ENCODE results near the gene TEAD2.

TEAD2 gene

DNA sequence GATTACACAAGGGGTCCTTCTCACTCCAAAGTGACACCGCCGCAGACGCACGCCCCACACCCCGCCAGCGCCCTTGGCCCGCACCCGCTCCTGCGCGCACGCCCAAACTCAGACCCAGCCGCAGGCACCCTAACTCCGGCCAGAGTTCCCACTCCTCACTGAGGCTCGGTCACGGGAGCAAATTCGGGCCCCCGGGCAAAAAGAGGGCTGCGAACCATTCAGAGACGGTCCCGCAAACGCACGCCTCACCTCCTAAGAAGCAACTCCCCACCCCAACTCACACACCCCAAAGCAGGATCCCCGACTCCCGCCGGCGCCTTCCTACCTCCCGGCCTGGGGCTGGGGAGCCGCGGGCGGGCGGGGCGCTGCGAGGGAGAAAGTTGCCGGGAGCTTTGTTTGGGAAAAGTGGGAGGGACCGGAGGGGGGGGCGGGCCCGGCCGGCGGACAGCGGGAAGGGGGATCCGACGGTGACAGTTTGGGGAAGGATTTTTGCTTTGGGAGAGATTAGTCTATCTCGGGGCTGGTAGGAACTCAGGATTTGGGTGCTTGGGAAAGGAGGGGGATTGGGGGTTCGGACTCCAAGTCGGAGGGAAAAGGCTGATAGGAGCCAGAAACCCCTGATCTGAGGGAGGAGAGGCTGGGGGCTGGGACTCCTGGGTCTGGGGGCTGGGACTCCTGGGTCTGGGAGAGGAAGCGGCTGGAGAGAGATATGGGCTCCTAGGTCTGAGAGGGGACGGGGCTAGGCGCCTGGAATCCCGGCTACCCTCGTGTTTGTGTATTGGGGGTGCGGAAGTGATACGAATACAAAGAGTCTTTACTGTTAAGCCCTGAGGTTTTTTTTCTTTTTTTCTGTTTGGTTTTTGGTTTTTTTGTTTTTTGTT lies at the start of gene TEAD2:
Gene TEAD2 (minus strand): TSS at position 369 of the 881 bp plus-strand sequence. CDS start 2,341 bp downstream, outside the sequence.
- H3K4me3 ChIP-seq (ENCODE audit: low read depth, low read length), result no peak within 1 kb of the TSS
- TF ChIP-seq, protein P1, sequence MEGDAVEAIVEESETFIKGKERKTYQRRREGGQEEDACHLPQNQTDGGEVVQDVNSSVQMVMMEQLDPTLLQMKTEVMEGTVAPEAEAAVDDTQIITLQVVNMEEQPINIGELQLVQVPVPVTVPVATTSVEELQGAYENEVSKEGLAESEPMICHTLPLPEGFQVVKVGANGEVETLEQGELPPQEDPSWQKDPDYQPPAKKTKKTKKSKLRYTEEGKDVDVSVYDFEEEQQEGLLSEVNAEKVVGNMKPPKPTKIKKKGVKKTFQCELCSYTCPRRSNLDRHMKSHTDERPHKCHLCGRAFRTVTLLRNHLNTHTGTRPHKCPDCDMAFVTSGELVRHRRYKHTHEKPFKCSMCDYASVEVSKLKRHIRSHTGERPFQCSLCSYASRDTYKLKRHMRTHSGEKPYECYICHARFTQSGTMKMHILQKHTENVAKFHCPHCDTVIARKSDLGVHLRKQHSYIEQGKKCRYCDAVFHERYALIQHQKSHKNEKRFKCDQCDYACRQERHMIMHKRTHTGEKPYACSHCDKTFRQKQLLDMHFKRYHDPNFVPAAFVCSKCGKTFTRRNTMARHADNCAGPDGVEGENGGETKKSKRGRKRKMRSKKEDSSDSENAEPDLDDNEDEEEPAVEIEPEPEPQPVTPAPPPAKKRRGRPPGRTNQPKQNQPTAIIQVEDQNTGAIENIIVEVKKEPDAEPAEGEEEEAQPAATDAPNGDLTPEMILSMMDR (IDR thresholded peaks at IDR 0.05; ENCODE audit: low read depth, low read length), result no peak
- TF ChIP-seq POLR2A (IDR thresholded peaks at IDR 0.05; ENCODE audit: extremely low read depth, insufficient read length) (no peak), MYC (IDR thresholded peaks at IDR 0.05; ENCODE audit: low read depth, low read length) (no peak)
- TF ChIP-seq, protein P2, sequence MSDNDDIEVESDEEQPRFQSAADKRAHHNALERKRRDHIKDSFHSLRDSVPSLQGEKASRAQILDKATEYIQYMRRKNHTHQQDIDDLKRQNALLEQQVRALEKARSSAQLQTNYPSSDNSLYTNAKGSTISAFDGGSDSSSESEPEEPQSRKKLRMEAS (IDR thresholded peaks at IDR 0.05; ENCODE audit: low read depth, low read length), result no peak
- DNase-seq (ENCODE audit: low read depth), result no peak

DNA sequence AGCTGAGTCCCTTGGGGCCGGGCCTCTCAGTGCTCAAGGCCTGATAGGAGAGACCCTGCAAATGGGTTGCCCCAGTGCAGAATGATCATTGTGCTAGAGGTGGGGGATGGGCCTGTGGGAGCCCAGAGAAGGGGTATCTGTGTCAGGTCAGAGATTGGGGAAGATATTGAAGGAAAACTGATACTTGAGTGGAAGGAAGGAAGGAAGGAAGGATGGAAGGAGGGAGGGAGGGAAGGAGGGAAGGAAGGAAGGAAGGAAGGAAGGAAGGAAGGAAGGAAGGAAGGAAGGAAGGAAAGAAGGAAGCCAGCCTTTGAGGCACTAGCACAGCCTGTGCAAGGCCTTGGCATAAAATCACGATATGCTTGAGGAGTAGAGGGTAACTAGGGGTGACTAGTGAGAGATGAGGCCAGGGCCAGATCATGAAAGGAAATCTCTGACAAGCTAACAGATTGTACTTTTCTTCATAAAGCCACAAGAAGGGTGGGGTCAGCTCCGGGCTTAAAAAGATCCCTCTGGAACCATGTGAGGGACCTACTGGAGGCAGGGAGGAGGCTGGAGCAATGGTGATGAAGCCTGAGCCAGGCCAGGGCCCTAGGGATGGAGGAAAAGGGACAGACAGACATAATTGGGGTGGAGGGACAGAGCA lies 49.6 kb upstream of the TEAD2 start:
- DNase-seq (ENCODE audit: low read depth), result no peak
- no peak overlapping the region for H3K4me3 ChIP-seq (ENCODE audit: low read depth, low read length)
- TF ChIP-seq, protein P1 (IDR thresholded peaks at IDR 0.05; ENCODE audit: low read depth, low read length), result no peak
- TF ChIP-seq MYC (IDR thresholded peaks at IDR 0.05; ENCODE audit: low read depth, low read length), result no peak
- TF ChIP-seq, protein P2 (IDR thresholded peaks at IDR 0.05; ENCODE audit: low read depth, low read length), result no peak
- TF ChIP-seq POLR2A (IDR thresholded peaks at IDR 0.05; ENCODE audit: extremely low read depth, insufficient read length), result no peak

DNA sequence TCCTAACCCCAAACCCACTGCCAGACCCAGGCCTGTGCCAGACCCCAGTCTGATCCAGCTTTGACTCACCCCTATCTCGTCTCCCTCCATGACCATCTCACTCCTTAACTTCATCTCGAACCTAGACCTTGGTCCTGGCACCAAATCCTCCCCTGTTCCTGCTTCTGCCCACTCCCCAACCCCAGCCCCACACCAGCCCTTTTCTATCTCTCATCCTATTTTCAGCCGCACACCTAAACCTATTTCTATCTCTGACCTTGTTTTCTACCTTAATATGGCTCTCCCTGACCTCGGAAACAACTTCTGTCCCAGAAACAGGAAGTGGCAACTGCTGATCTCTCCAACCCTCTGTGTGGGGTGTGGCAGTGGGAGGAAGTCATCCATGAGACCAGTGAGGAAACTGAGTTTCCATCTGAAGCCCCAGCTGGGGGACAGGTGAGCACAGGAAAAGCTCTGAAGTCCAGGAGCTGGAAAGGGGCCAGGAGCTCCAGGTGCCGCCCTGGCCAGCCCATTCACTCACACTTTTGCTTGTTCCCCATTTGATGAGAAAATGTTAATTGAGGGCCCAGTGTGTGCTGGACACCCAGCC lies 47.3 kb upstream of the TEAD2 start:
- TF ChIP-seq, protein P2 (IDR thresholded peaks at IDR 0.05; ENCODE audit: low read depth, low read length), result 0 out of 2 replicates have a peak, but pooled peaks have one; percentile 21
- TF ChIP-seq MYC (IDR thresholded peaks at IDR 0.05; ENCODE audit: low read depth, low read length) (no peak), POLR2A (IDR thresholded peaks at IDR 0.05; ENCODE audit: extremely low read depth, insufficient read length) (no peak)
- TF ChIP-seq, protein P1 (IDR thresholded peaks at IDR 0.05; ENCODE audit: low read depth, low read length), result no peak
- H3K4me3 ChIP-seq (ENCODE audit: low read depth, low read length), result no peak overlapping the region
- DNase-seq (ENCODE audit: low read depth), result peak; percentile 75

DNA sequence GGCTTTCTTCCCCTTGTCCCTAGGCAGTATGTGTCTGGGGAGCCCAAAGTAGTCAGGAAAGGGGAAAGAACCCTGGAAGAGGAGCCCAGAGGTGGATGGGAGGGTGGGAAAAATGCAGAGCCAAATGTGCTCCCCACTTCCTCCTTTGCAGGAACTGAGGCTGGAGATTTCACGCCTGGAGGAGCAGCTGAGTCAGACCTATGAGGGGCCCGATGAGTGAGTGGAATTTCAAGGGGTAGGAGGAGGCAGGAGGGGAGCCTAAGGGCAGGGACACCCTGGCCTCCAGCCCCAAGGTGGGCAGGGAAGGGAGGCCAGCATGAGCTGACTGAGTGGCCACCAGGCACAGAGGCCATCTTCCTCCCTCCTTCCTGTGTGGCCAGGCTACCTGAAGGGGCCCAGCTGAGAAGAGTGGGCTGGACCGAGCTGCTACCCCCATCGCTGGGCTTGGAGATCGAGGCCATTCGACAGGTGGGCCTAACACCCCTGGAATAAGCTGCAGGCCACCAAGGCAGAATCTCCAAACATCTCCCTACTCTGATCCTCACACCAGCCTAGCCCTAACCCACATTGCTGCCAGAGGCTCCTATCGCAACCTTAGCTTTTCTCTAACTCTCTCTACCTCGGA lies 46.7 kb upstream of the TEAD2 start:
- TF ChIP-seq, protein P2 (IDR thresholded peaks at IDR 0.05; ENCODE audit: low read depth, low read length), result no peak
- TF ChIP-seq POLR2A (IDR thresholded peaks at IDR 0.05; ENCODE audit: extremely low read depth, insufficient read length) (no peak), MYC (IDR thresholded peaks at IDR 0.05; ENCODE audit: low read depth, low read length) (no peak)
- TF ChIP-seq, protein P1 (IDR thresholded peaks at IDR 0.05; ENCODE audit: low read depth, low read length), result no peak
- peak; percentile 66 for DNase-seq (ENCODE audit: low read depth)
- no peak overlapping the region for H3K4me3 ChIP-seq (ENCODE audit: low read depth, low read length)

DNA sequence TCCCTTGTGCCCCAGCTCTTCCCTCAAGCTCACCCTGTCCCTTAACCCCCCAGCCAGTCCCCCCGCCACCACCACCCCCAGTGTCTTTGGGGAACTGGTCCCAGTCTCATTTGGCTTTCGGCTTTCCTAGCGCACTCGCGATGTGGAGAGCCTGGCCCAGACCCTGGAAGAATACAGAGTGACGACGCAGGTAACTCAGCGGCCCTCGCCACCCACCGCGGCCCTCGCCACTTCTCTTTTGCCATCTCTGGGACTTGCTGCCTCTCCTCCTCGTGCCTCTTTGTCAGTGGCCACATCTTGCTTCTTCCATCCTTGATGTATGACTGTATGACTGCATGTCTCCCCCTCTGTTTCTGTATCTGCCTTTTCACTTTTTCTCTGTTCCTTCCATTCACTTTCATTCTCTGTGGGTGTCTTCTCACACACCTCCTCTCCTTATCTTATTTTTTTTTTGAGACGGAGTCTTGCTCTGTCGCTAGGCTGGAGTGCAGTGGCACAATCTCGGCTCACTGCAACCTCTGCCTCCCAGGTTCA lies 45.3 kb upstream of the TEAD2 start:
- TF ChIP-seq, protein P2 (IDR thresholded peaks at IDR 0.05; ENCODE audit: low read depth, low read length), result no peak
- TF ChIP-seq, protein P1 (IDR thresholded peaks at IDR 0.05; ENCODE audit: low read depth, low read length), result no peak
- TF ChIP-seq POLR2A (IDR thresholded peaks at IDR 0.05; ENCODE audit: extremely low read depth, insufficient read length), result no peak
- no peak overlapping the region for H3K4me3 ChIP-seq (ENCODE audit: low read depth, low read length)
- no peak for DNase-seq (ENCODE audit: low read depth)
